Activated naive CD4-positive, alpha-beta T cell treated with anti-CD3 and anti-CD28 coated beads for 36 hours (primary cell): ENCODE measurements around the gene CT55. TPM values are rescaled to one million over a fixed set of nuclear protein-coding genes. Genes with fewer than 3 reads are reported as not detected.
"Not testable (repeated sequence)": the region's sequence is repeated elsewhere in the genome, so short reads cannot be mapped to it uniquely, and the experiment has no call there.

Experiments
- CTCF ChIA-PET: fragments of 350-600 bp; sonication (Branson Sonifier 250); formaldehyde crosslinking; loops from one replicate; lab custom pipeline; 2021; ENCODE audit warnings: antibody characterized with exemption; lab: Charles Lee
- DNase-seq: peaks from one replicate; pipeline ENCODE4 v3.0.0-alpha.2; 2020
- H3K27ac Mint-ChIP-seq: one replicate; pipeline ENCODE4 v1.8.0; 2021; ENCODE audit warnings: mild to moderate bottlenecking, mixed read lengths
- H3K27me3 Mint-ChIP-seq: one replicate; pipeline ENCODE4 v1.8.0; 2021; ENCODE audit warnings: low read depth, mixed read lengths
- H3K36me3 Mint-ChIP-seq: one replicate; pipeline ENCODE4 v1.8.0; 2021; ENCODE audit warnings: low read depth, mixed read lengths
- H3K4me1 Mint-ChIP-seq: one replicate; pipeline ENCODE4 v1.8.0; 2021; ENCODE audit warnings: low read depth, mixed read lengths
- H3K4me3 Mint-ChIP-seq: one replicate; pipeline ENCODE4 v1.8.0; 2021; ENCODE audit warnings: mild to moderate bottlenecking, moderate library complexity, mixed read lengths
- H3K9me3 Mint-ChIP-seq: one replicate; pipeline ENCODE4 v1.8.0; 2021; ENCODE audit warnings: mixed read lengths
- intact Hi-C: fragments of 100-400 bp; cut with micrococcal nuclease; formaldehyde crosslinking; loops from one replicate; pipeline ENCODE4 v1.15.1; 2023
- total RNA-seq, 2 experiments: library from RNA; stranded (reverse); gene quantifications; one replicate each; pipeline ENCODE4 v1.2.3, GENCODE V29; 2021

Gene CT55, protein sequence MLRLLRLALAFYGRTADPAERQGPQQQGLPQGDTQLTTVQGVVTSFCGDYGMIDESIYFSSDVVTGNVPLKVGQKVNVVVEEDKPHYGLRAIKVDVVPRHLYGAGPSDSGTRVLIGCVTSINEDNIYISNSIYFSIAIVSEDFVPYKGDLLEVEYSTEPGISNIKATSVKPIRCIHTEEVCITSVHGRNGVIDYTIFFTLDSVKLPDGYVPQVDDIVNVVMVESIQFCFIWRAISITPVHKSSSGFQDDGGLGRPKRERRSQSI
- total RNA-seq, result not detected

DNA sequence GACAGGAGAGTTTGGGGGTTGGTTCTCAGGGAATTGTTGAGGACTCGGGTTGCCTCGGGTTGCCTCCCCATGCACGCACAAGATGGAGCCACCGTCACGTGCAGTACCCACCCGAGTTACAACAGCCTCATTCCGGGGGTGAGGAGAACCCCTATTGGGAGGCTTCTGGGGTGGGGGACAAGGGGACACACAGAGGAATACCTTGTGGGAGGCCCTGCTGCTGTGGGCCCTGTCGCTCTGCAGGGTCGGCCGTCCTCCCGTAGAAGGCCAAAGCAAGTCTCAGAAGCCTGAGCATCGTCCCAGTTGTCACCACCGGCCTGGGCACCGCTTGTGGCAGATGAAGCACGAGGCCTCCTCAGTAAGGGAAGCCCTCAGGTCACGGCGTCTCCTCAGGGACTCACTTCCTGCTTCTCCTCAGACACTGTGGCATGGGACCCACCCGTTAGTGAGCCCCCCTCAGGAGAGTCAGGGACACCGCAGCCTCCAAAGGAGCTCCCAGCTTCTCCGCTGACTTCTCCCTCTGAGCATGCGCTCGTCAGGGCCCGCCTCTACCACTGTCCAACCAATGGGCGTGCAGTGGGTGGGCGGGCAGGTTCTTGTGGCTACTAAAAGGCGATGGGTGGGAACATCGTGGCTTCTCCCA lies at the start of gene CT55:
Gene CT55, minus strand, starts transcription at position 522 of the 643 bp plus-strand sequence. Its CDS starts 227 bp downstream, at position 295.
- H3K36me3 Mint-ChIP-seq, result no peaks in the 10 kb centered on the region
- H3K4me3 Mint-ChIP-seq, result no peak within 1 kb of the TSS
- DNase-seq, result no peak
- no peaks in the 10 kb centered on the region for H3K4me1 Mint-ChIP-seq
- H3K9me3 Mint-ChIP-seq, result no peaks in the 10 kb centered on the region
- no peak within 1 kb of the TSS for H3K27ac Mint-ChIP-seq
- CTCF ChIA-PET, result no interaction called here
- intact Hi-C loops, result no loop called here
- no peaks in the 10 kb centered on the region for H3K27me3 Mint-ChIP-seq

DNA sequence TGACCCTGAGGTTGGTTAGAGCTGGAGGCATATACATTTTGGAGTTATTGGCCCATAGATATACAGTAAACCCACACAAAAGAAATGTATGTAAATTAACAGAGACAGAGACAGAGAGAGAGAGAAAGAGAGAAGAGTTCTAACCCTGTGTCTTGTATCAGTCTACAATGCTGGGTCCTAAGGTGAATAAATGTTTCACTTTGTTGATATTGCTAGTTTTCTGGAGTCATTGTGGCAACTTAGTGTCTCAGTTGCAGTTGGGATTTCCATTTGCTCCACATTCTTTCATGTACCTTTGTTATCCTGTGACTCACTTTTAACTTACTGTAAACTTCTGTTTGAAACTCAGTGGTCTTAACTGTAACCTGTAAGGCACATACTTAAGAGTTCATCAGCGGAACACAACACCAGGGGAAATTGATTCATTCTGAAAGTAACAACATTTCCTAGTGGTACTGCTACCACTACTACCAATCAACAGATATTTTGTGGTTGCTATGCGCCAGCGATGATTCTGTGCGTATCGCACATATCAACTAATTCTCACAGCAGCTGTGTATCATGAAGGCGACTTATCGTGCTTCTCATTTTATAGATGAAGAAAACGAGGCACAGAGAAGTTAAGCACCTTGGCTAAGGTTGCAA lies 42.1 kb upstream of the CT55 start:
- H3K4me1 Mint-ChIP-seq, result peaks cover 18% of the 10 kb centered on the region
- peak; percentile 81 for DNase-seq
- no peak overlapping the region for H3K4me3 Mint-ChIP-seq
- peak overlapping the region; percentile 76 for H3K27ac Mint-ChIP-seq
- intact Hi-C loops, result no loop called here
- no peaks in the 10 kb centered on the region for H3K36me3 Mint-ChIP-seq
- no peaks in the 10 kb centered on the region for H3K27me3 Mint-ChIP-seq
- CTCF ChIA-PET, result no interaction called here
- no peaks in the 10 kb centered on the region for H3K9me3 Mint-ChIP-seq

DNA sequence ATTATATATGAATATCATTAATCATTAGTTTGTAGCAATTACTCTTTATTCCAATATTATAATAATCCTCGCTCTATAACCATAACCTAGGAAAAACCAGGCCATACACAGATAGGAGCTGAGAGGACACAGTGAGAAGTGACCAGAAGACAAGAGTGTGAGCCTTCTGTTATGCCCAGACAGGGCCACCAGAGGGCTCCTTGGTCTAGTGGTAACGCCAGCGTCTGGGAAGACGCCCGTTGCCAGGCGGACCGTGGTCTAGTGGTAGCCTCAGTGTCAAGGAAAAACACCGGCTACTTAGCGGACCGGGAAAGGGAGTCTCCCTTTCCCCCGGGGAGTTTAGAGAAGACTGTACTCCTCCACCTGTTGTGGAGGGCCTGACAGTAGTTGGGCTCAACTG lies 35.2 kb upstream of the CT55 start:
- intact Hi-C loops, result loop anchor here (1.0 kb wide), 1 partner anchor 271 kb away; no protein-coding TSS in a partner anchor
- H3K4me1 Mint-ChIP-seq, H3K27me3 Mint-ChIP-seq, H3K27ac Mint-ChIP-seq, H3K36me3 Mint-ChIP-seq, H3K4me3 Mint-ChIP-seq, CTCF ChIA-PET, H3K9me3 Mint-ChIP-seq: not testable (repeated sequence)
- peak; percentile 52 for DNase-seq

DNA sequence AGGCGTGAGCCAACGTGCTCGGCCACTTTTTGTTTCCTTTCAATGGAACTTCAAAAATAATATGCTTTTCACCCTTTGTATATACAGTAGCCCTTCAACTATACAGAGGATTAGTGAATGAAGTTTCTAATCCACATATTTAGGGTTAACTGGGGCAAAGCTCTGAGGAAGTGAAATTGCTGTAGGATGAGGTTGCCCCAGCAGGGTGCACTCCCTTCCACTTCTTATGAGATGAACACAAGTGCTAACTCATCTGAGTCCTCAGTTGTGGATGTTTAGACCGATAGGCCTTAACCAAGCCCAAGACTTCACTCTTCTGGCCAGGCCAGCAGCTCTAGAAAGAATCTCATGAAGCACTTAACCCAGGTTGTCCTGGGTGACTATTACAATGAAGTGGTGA lies 29.1 kb upstream of the CT55 start:
- no peaks in the 10 kb centered on the region for H3K4me1 Mint-ChIP-seq
- H3K27ac Mint-ChIP-seq, result no peak overlapping the region
- CTCF ChIA-PET, result interaction anchor here (1.4 kb wide), 1 partner anchor 89 kb away, joined by 4 read pairs; no protein-coding TSS in a partner anchor
- no peak overlapping the region for H3K4me3 Mint-ChIP-seq
- no peaks in the 10 kb centered on the region for H3K36me3 Mint-ChIP-seq
- peaks cover 5% of the 10 kb centered on the region for H3K27me3 Mint-ChIP-seq
- intact Hi-C loops, result no loop called here
- H3K9me3 Mint-ChIP-seq, result no peaks in the 10 kb centered on the region
- DNase-seq, result no peak

DNA sequence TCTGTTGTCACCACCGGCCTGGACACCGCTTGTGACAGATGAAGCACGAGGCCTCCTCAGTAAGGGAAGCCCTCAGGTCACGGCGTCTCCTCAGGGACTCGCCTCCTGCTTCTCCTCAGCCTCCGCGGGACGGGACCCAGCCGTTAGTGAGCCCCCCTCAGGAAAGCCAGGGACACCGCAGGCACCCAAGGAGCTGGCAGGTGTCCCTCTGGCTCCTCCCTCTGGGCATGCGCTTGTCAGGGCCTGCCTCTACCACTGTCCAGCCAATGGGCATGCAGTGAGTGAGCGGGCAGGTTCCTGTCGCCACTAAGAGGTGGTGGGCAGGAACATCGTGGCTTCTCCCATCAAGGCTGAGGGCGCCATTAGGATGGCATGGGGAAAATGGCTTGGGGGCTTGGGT lies 23.5 kb upstream of the CT55 start:
- Mint-ChIP-seq H3K4me3 (no peak overlapping the region), H3K27ac (no peak overlapping the region), H3K36me3 (no peaks in the 10 kb centered on the region), H3K27me3 (no peaks in the 10 kb centered on the region), H3K9me3 (no peaks in the 10 kb centered on the region), H3K4me1 (no peaks in the 10 kb centered on the region)
- no peak for DNase-seq
- CTCF ChIA-PET, result no interaction called here
- intact Hi-C loops, result no loop called here

DNA sequence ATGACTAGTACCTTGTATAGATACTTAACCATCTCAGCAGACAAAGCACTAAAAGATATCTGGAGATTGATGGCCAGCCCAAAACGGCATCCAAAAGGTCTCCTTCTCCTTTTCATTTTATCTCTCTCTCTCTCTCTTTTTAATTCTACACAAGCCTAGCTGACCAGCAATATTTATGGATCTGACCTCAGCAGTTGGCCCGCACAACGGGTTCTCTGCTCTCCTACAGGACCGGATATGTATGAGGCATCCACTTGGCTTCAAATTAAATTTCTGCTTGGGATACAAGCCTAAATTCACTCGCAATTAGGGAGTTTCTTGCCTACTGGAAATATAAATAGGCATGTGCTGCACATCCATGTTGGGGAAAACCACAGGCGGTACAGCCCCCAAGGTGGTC lies 22.5 kb upstream of the CT55 start:
- no peaks in the 10 kb centered on the region for H3K27me3 Mint-ChIP-seq

DNA sequence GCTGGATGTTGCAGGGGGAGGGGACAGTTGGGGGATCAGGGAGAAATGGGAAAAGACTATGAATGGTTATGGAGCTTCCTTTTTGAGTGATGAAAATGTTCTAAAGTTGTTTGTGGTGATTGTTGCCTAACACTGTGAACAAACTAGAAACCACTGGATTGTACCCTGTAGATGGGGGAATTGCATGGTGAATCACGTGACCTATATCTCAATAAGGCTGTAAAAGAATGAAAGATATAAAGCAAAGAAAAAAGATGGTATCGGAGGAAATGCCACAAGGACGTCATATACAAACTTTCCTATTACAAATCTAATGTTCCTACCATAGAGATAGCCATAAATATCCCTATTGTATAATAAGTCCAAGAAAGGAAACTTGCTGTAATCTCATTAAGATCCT lies 20.6 kb upstream of the CT55 start:
- no peak overlapping the region for H3K4me3 Mint-ChIP-seq
- intact Hi-C loops, result no loop called here
- no peaks in the 10 kb centered on the region for H3K9me3 Mint-ChIP-seq
- H3K27ac Mint-ChIP-seq, result no peak overlapping the region
- CTCF ChIA-PET, result no interaction called here
- no peaks in the 10 kb centered on the region for H3K4me1 Mint-ChIP-seq
- H3K36me3 Mint-ChIP-seq, result no peaks in the 10 kb centered on the region
- DNase-seq, result no peak
- H3K27me3 Mint-ChIP-seq, result no peaks in the 10 kb centered on the region

More for the DNA sequence above, 22.5 kb upstream of the CT55 start:
- Mint-ChIP-seq H3K4me1 (no peaks in the 10 kb centered on the region), H3K4me3 (no peak overlapping the region), H3K36me3 (no peaks in the 10 kb centered on the region), H3K9me3 (no peaks in the 10 kb centered on the region), H3K27ac (no peak overlapping the region)
- intact Hi-C loops, result no loop called here
- DNase-seq, result no peak
- CTCF ChIA-PET, result no interaction called here

DNA sequence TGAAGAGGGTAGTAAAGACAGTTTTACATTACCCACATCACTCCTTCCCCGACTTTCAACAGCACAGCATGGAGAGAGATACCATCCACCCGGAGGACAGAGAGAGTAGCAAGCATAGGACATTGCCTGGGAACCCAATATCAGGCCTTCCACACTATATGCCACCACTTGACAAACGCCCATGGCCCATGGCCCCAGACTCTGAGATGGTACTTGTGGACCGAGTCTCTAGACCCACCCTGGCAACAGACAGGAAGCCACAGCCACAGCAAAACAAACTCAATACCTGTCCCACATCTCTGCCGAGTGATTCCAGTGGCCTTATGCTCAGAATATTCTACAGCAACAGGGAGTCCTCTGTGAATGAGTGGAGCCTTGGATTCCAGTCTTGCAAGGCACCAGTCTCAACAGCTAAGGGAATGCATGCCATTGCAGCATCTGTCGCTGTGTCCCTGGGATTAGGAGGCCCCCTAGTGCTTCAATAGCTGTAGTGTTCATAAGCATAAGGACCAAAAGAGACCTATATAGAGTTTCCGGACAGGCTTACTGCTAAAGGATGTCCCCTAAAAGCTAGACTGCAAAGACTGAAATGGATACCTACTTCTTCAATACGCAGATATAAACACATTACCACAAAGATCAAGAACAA lies 14.7 kb upstream of the CT55 start:
- DNase-seq, result peak; percentile 51
- H3K27ac Mint-ChIP-seq, result no peak overlapping the region
- H3K27me3 Mint-ChIP-seq, result peaks cover 3% of the 10 kb centered on the region
- H3K9me3 Mint-ChIP-seq, result no peaks in the 10 kb centered on the region
- CTCF ChIA-PET, result interaction anchor here (0.5 to 1.1 kb wide), 2 partner anchors 74 to 145 kb away, joined by 3 to 11 read pairs; no protein-coding TSS in a partner anchor
- H3K4me1 Mint-ChIP-seq, result no peaks in the 10 kb centered on the region
- intact Hi-C loops, result loop anchor here (1.0 kb wide), 1 partner anchor 221 kb away; no protein-coding TSS in a partner anchor
- no peaks in the 10 kb centered on the region for H3K36me3 Mint-ChIP-seq
- no peak overlapping the region for H3K4me3 Mint-ChIP-seq

DNA sequence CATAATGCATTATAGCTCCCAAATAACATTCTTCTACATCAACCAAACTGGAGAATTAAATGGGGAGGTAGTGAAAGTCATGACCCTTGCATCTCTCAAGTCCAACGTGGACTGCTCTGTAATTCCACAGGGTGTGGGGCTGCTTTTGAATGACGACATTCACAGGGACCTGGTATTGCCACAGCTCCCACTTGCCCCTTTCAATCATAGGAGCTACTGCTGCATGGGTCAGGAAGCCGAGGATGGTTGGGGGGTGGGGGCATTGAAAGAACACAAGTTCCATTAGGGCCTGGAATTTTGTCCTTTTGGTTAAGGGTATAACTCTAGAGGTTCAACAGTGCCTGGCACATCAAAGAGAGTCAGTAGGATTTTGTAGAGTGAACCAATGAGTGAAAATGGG lies 7.4 kb upstream of the CT55 start:
- Mint-ChIP-seq H3K27ac (no peak overlapping the region), H3K36me3 (no peaks in the 10 kb centered on the region), H3K9me3 (no peaks in the 10 kb centered on the region), H3K4me1 (no peaks in the 10 kb centered on the region), H3K4me3 (no peak overlapping the region), H3K27me3 (no peaks in the 10 kb centered on the region)
- intact Hi-C loops, result no loop called here
- no peak for DNase-seq
- CTCF ChIA-PET, result no interaction called here

DNA sequence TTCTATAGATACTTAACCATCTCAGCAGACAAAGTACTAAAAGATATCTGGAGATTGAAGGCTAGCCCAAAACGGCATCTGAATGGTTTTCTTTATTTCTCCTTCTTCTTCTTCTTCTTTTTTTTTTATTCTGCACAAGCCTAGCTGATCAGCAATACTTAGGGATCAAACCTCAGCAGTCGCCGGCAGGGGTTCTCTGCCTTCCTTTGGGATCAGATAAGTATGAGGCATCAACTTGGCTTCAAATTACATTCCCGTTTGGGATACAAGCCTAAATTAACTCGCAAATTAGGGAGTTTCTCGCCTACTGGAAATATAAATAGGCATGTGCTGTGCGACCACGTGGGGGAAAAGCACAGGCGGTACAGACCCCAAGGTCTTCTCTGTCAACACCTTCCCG lies 730 bp downstream of the CT55 start:
- CTCF ChIA-PET, result no interaction called here
- no peak for DNase-seq
- no peaks in the 10 kb centered on the region for H3K9me3 Mint-ChIP-seq
- no peak overlapping the region for H3K27ac Mint-ChIP-seq
- H3K36me3 Mint-ChIP-seq, result no peaks in the 10 kb centered on the region
- H3K4me3 Mint-ChIP-seq, result no peak overlapping the region
- no peaks in the 10 kb centered on the region for H3K4me1 Mint-ChIP-seq
- intact Hi-C loops, result no loop called here
- no peaks in the 10 kb centered on the region for H3K27me3 Mint-ChIP-seq

DNA sequence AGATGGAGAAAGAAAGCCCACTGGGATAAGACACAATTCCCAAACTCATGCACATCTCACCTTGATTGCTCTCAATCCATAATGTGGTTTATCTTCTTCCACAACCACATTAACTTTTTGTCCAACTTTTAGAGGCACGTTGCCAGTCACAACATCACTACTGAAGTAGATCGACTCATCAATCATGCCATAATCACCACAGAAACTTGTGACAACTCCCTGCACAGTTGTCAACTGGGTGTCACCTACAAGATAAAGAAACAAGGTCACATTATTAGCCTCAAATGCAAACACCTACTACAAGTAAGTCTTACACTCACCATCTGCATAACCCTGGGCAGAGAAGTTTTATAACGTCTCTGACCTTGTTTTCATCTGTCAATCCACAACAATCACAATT lies 1.7 kb downstream of the CT55 start:
- intact Hi-C loops, H3K9me3 Mint-ChIP-seq, CTCF ChIA-PET, H3K27ac Mint-ChIP-seq, H3K27me3 Mint-ChIP-seq, H3K36me3 Mint-ChIP-seq, H3K4me3 Mint-ChIP-seq, H3K4me1 Mint-ChIP-seq, DNase-seq: not testable (repeated sequence)

DNA sequence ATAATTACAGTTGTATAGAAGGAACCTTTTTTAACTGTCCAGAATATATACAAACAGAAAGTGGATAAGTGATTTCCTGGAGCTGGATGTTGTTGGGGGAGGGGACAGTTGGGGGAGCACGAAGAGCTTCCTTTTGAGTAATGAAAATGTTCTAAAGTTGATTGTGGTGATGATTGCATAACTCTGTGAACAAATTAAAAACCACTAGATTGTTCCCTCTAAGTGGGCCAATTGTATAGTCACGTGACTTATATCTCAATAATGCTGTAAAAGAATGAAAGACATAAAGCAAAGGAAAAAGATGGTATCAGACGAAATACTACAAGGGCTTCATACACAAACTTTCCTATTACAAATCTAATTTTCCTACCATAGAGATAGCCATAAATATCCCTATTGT lies 2.7 kb downstream of the CT55 start:
- Mint-ChIP-seq H3K36me3 (no peaks in the 10 kb centered on the region), H3K4me3 (no peak overlapping the region), H3K9me3 (no peaks in the 10 kb centered on the region), H3K27ac (no peak overlapping the region), H3K4me1 (no peaks in the 10 kb centered on the region), H3K27me3 (no peaks in the 10 kb centered on the region)
- DNase-seq, result no peak
- CTCF ChIA-PET, result no interaction called here
- intact Hi-C loops, result no loop called here
